Immature natural killer cell (primary cell): ENCODE data around the gene CLCN2. TPM values are rescaled to one million over a fixed set of nuclear protein-coding genes. Genes with fewer than 3 reads are reported as not detected.

Experiments
- DNase-seq, 3 donors: peaks; one replicate each; pipeline ENCODE4 v3.0.0; 2022; ENCODE audit warnings: mixed read lengths in 1 of 3
- H3K27ac Mint-ChIP-seq, 6 donors: one replicate each; pipeline ENCODE4 v1.8.0; 2020; ENCODE audit warnings: mixed read lengths in 6 of 6, mild to moderate bottlenecking in 5 of 6, inconsistent platforms in 4 of 6, moderate library complexity in 3 of 6
- H3K27me3 Mint-ChIP-seq, 3 donors: one replicate each; pipeline ENCODE4 v1.8.0; 2020 to 2021; ENCODE audit warnings: low read depth in 3 of 3, mild to moderate bottlenecking in 3 of 3, mixed read lengths in 3 of 3, moderate library complexity in 3 of 3, inconsistent platforms in 1 of 3
- H3K36me3 Mint-ChIP-seq, 3 donors: one replicate each; pipeline ENCODE4 v1.8.0; 2020; ENCODE audit warnings: mixed read lengths in 3 of 3, inconsistent platforms in 2 of 3, mild to moderate bottlenecking in 2 of 3
- H3K4me1 Mint-ChIP-seq, 2 donors: one replicate each; pipeline ENCODE4 v1.8.0; 2020; ENCODE audit warnings: inconsistent platforms in 2 of 2, mild to moderate bottlenecking in 2 of 2, mixed read lengths in 2 of 2, moderate library complexity in 1 of 2
- H3K4me3 Mint-ChIP-seq, 5 donors: one replicate each; pipeline ENCODE4 v1.8.0; 2020; ENCODE audit warnings: mild to moderate bottlenecking in 5 of 5, mixed read lengths in 5 of 5, inconsistent platforms in 3 of 5, moderate library complexity in 3 of 5
- H3K9me3 Mint-ChIP-seq, 6 donors: one replicate each; pipeline ENCODE4 v1.8.0; 2020; ENCODE audit warnings: mild to moderate bottlenecking in 6 of 6, mixed read lengths in 6 of 6, inconsistent platforms in 4 of 6, moderate library complexity in 3 of 6
- polyA plus RNA-seq, 3 donors: library from polyadenylated mRNA; unstranded; fragments of 300-500 nt; fragmentation: Illumina TruSeq; gene quantifications; one replicate each; pipeline ENCODE4 v1.2.3, GENCODE V29; 2021

The CLCN2 gene
- polyA plus RNA-seq, 3 donors from 2014 or later = 0.57 to 0.76 TPM; not detected in 1

- Mint-ChIP-seq H3K9me3 (no peaks in the 10 kb centered on the region), H3K4me3 (no peak overlapping the region), H3K36me3 (no peaks in the 10 kb centered on the region), H3K4me1 (peaks cover 5 to 6% of the 10 kb centered on the region in 2 donors), H3K27me3 (peaks cover 9 to 23% (median 22%) of the 10 kb centered on the region in 3 donors), H3K27ac (no peak overlapping the region)
- DNase-seq = no peak
These were observed 16.0 kb upstream of the CLCN2 start for GRCh38 chr3:184377374-184377773.

DNA sequence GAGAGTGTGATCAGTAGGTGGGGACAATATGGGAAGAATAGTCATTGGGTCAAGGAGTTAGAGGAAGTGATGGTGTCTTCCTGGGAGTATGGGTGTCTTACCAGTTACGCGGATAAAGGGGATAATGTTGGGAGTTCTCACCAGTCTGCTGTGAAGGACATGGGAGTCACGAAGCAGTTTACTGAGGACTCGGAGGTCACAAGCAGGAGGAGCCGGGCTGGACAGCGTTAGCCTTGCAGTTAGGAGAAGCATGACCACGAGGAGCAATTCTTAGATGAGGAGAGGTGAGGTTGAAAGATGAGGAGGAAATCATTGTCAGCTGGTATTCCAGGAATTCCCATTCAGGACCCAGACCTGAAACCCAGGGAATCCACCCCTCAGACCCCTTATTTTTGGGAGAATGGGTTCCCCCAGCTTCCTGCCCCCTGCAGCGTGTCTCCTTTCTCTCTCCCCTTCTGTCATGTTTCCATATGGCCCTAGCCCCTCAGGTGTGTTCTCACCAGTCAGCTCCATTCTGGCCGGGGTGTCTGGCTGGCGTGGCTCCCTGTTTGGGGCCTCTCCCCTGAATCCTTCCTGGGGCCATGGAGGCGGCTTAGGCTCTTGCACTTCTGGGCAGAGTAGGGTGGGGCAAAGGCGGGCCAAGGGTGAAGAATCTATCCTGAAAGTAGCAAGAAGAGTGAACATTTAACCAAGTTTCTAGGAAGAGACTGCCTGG lies 14.5 kb upstream of the CLCN2 start:
- no peak overlapping the region for H3K27ac Mint-ChIP-seq
- peaks cover 9 to 15% (median 15%) of the 10 kb centered on the region in 3 donors for H3K27me3 Mint-ChIP-seq
- no peaks in the 10 kb centered on the region for H3K9me3 Mint-ChIP-seq
- H3K4me1 Mint-ChIP-seq = peaks cover 4 to 5% of the 10 kb centered on the region in 2 donors
- no peak overlapping the region for H3K4me3 Mint-ChIP-seq
- no peak for DNase-seq
- no peaks in the 10 kb centered on the region for H3K36me3 Mint-ChIP-seq

DNA sequence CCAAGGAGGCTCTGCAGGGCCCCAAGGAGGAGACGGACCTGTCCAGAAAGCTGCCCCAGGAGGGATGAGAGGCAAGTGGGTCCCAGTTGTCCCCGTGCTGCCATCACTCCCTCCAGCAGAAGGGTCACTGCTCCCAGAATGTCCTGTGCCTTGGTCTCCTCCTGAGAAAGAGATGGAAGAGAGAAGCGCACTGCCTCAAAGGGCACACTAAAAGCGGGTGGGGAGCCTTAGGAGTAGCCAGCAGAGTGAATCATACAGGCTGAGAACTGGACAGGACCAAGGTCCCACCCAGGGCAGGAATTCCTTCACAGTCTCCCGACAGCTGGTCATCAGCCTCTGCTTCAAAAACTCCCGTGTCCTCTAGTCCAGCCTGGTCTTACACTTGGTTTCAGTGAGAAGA lies 12.0 kb upstream of the CLCN2 start:
- Mint-ChIP-seq H3K4me3 (no peak overlapping the region), H3K27ac (no peak overlapping the region), H3K4me1 (peaks cover 0 to 3% of the 10 kb centered on the region in 2 donors), H3K36me3 (peaks cover 0 to 10% (median 0%) of the 10 kb centered on the region in 3 donors), H3K27me3 (peaks cover 8 to 9% (median 9%) of the 10 kb centered on the region in 3 donors), H3K9me3 (no peaks in the 10 kb centered on the region)
- DNase-seq = no peak

DNA sequence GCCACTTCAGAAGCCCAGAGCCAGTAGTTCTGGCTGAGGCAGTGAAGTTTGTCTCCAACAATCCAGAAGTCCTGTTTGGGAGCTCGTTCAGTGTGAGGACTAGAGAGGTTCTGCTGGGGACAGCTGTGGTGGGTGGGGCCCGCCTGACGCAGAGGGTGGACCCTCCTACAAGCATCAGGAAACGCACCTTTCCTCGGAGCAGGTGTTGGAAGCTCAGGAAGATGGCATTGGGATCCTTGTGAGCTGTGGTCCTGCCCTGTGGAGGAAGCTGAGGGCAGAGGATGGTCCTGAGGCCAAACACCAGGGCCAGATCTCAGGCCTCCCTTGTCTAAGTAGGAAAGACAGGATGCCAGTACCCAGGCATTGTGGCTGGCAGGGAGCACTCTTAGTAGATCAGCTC lies 11.5 kb upstream of the CLCN2 start:
- Mint-ChIP-seq H3K9me3 (no peaks in the 10 kb centered on the region), H3K36me3 (peaks cover 0 to 13% (median 2%) of the 10 kb centered on the region in 3 donors)

GRCh38 chr3:184372296-184372821 lies 11.0 kb upstream of the CLCN2 start:
- H3K27me3 Mint-ChIP-seq = peaks cover 3 to 9% (median 5%) of the 10 kb centered on the region in 3 donors
- peaks cover 0 to 3% of the 10 kb centered on the region in 2 donors for H3K4me1 Mint-ChIP-seq
- no peaks in the 10 kb centered on the region for H3K9me3 Mint-ChIP-seq
- H3K4me3 Mint-ChIP-seq = no peak overlapping the region
- peaks cover 0 to 17% (median 5%) of the 10 kb centered on the region in 3 donors for H3K36me3 Mint-ChIP-seq
- no peak overlapping the region for H3K27ac Mint-ChIP-seq
- no peak for DNase-seq

More for the DNA sequence above, 11.5 kb upstream of the CLCN2 start:
- peaks cover 0 to 3% of the 10 kb centered on the region in 2 donors for H3K4me1 Mint-ChIP-seq
- DNase-seq = no peak
- no peak overlapping the region for H3K27ac Mint-ChIP-seq
- peaks cover 6 to 9% (median 7%) of the 10 kb centered on the region in 3 donors for H3K27me3 Mint-ChIP-seq
- H3K4me3 Mint-ChIP-seq = no peak overlapping the region

GRCh38 chr3:184371570-184372018 lies 10.2 kb upstream of the CLCN2 start:
- DNase-seq = peak; percentile 29 to 35 (median 31)
- Mint-ChIP-seq H3K9me3 (no peaks in the 10 kb centered on the region), H3K4me1 (peaks cover 3 to 5% of the 10 kb centered on the region in 2 donors), H3K4me3 (no peak overlapping the region), H3K27ac (no peak overlapping the region), H3K36me3 (peaks cover 2 to 25% (median 5%) of the 10 kb centered on the region in 3 donors), H3K27me3 (peaks cover 2 to 8% (median 3%) of the 10 kb centered on the region in 3 donors)

DNA sequence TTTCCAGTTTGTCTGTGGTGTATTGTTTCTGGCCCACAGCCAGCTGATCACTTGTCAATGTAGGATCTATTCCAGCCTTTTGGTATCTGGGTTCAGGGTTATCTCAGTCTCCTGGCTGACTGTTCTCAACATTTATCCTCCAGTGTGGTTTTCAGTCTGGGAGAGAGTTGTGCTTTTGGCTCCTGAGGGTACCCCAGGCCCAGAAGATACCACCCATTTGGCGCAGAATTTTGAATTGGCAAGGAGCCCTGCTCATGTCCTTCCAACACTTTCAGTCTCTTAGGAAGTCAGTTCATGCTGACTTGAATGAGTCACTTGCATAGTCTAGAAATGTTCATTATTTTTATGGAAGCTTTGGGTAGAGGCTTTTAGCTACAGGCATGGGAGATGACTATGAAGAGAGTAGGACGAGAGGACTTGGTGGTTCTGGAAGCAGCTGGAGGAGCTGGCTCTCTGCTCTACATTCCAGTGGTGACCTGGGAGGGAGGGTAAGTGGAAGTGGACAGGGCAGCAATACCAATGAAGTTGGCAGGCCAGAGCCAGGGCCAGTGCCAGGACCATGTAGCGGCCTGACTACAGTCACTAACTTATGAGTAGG lies 7.3 kb upstream of the CLCN2 start:
- no peaks in the 10 kb centered on the region for H3K9me3 Mint-ChIP-seq
- H3K4me1 Mint-ChIP-seq = peaks cover 18 to 23% of the 10 kb centered on the region in 2 donors
- H3K36me3 Mint-ChIP-seq = peaks cover 5 to 34% (median 8%) of the 10 kb centered on the region in 3 donors
- H3K27me3 Mint-ChIP-seq = peaks cover 0 to 3% (median 0%) of the 10 kb centered on the region in 3 donors
- no peak for DNase-seq
- H3K4me3 Mint-ChIP-seq = no peak overlapping the region
- H3K27ac Mint-ChIP-seq = peak overlapping the region in 4 of 6 donors; percentile 5 to 33 (median 22)

GRCh38 chr3:184368116-184368515 lies 6.7 kb upstream of the CLCN2 start:
- H3K4me1 Mint-ChIP-seq = peaks cover 24 to 29% of the 10 kb centered on the region in 2 donors

DNA sequence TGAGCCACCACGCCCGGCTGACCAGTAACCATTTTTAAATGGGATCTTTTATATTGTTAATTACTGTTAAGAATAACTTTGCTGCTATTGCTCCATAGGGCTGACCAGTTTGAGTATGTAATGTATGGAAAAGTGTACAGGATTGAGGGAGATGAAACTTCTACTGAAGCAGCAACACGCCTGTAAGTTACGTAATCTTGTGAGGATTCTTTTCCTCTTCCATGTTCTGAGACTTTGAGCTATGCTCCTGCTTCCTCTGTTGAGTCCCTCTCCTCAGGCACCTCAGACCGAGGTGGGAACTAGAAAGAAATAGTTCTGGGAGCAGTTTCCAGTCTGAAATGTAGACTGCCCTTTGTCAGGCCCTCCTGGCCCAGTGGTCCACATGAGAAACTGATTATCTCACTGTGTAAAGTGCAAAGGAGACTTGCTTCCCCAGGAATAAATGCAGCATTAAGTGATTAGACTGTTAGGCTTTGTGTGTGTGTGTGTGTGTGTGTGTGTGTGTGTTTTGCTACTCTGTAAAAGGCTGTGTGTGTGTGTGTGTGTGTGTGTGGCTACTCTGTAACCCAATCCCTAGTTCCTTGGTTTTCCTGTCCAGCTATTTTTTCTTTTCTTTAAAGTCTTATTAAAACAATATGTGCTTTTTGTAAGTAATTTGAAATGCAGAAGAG lies 5.3 kb upstream of the CLCN2 start:
- H3K4me3 Mint-ChIP-seq = no peak overlapping the region
- peaks cover 8 to 14% (median 9%) of the 10 kb centered on the region in 3 donors for H3K27me3 Mint-ChIP-seq
- H3K9me3 Mint-ChIP-seq = no peaks in the 10 kb centered on the region
- peaks cover 5 to 34% (median 8%) of the 10 kb centered on the region in 3 donors for H3K36me3 Mint-ChIP-seq
- DNase-seq = no peak
- peak overlapping the region in 2 of 6 donors; percentile 30 to 34 for H3K27ac Mint-ChIP-seq
- peaks cover 28 to 30% of the 10 kb centered on the region in 2 donors for H3K4me1 Mint-ChIP-seq

More at GRCh38 chr3:184368116-184368515, 6.7 kb upstream of the CLCN2 start:
- Mint-ChIP-seq H3K27ac (no peak overlapping the region), H3K27me3 (peaks cover 3 to 7% (median 3%) of the 10 kb centered on the region in 3 donors), H3K4me3 (no peak overlapping the region), H3K36me3 (peaks cover 5 to 34% (median 8%) of the 10 kb centered on the region in 3 donors), H3K9me3 (no peaks in the 10 kb centered on the region)
- DNase-seq = no peak

DNA sequence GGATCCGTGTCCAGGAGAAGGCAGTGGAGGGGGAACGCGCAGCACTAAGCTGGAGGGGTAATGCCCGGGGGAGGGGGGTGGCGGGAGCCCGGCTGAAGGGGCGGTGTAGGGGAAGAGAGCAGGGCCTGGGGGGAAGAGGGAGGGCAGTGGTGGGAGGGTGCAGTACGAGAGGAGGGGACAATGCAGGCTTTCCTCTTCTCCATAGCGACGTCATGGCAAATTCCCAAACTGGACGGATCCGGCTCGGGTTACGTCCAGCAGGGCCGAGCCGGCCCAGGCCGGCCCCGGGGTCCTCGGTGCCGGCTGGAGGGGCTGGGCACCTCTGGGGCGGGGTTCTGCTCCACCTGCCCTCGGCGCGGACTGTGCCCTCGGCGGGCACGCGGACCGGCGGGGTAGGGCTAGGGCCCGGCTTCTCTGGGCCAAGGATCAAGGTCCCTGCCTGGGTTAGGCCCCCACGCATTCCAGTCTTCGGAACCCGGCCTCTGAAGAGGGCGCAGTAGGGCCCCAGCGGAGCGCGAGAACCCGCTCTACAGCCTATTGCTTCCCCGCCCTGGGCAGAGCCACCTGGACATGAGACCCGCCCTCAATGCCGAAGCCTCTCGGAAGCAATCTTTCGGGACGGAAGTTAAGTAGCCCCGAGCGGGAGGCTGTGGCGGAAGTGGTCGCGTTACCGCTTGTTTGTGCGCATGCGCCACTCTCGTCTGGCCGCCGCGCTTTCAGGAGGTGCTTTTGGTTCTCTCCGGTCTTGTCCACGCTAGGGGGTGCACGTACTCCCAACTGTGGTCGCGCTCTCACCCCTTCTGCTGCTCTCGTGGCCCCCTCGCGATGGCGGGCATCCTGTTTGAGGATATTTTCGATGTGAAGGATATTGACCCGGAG lies 1.5 kb upstream of the CLCN2 start:
- Mint-ChIP-seq H3K27me3 (peaks cover 8 to 14% (median 13%) of the 10 kb centered on the region in 3 donors), H3K4me3 (peak overlapping the region; percentile 97 to 99 (median 98)), H3K9me3 (no peaks in the 10 kb centered on the region), H3K27ac (peak overlapping the region; percentile 93 to 97 (median 96)), H3K4me1 (peaks cover 30% of the 10 kb centered on the region in 2 donors), H3K36me3 (peaks cover 3 to 21% (median 8%) of the 10 kb centered on the region in 3 donors)
- peak; percentile 96 to 97 (median 97) for DNase-seq

- Mint-ChIP-seq H3K9me3 (no peaks in the 10 kb centered on the region), H3K27ac (peak overlapping the region; percentile 92 to 96 (median 94)), H3K27me3 (peaks cover 8 to 14% (median 13%) of the 10 kb centered on the region in 3 donors), H3K4me3 (peak overlapping the region; percentile 90 to 99 (median 96)), H3K36me3 (peaks cover 0 to 14% (median 8%) of the 10 kb centered on the region in 3 donors), H3K4me1 (peaks cover 30% of the 10 kb centered on the region in 2 donors)
- DNase-seq = peak in 2 of 3 donors; percentile 26 to 32
These were observed 695 bp upstream of the CLCN2 start for GRCh38 chr3:184361932-184362667.

DNA sequence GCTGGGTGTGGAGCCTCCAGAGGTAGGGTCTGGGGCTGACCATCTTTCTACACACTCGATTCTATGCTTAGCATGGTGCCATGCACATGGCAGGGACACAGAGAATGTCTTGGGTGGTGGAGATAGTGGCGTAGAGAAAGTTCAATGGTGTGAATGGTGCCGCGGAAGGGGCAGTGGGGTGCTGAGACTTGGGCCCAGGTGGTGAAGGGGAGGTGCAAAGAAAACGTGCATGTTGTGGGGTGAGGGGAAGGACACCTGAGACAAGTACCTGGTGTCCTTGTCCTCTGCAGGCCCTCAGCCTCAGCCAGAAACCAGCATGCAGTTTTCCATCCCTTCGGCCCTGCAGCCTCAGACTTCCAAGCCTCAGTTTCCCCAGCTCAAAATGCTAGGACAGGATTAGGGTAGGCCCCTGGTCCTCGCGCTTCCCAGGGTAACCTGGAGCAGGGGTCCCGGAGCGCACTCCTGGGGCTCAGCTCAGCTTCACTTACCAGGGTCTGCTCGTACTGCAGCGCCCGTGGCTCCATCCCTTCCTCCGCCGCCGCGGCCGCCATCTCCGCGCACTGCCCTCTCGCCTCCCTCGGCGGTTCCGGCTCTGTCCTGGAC lies 375 bp downstream of the CLCN2 start:
- peaks cover 22 to 30% of the 10 kb centered on the region in 2 donors for H3K4me1 Mint-ChIP-seq
- H3K27me3 Mint-ChIP-seq = peaks cover 8 to 14% (median 13%) of the 10 kb centered on the region in 3 donors
- H3K4me3 Mint-ChIP-seq = peak overlapping the region; percentile 65 to 84 (median 84)
- H3K36me3 Mint-ChIP-seq = peaks cover 0 to 8% (median 6%) of the 10 kb centered on the region in 3 donors
- peak in 1 of 3 donors; percentile 13 for DNase-seq
- peak overlapping the region in 3 of 6 donors; percentile 49 to 92 (median 51) for H3K27ac Mint-ChIP-seq
- H3K9me3 Mint-ChIP-seq = no peaks in the 10 kb centered on the region
